Measurements from ENCODE around the gene SLC25A39. TPM values are rescaled to one million over a fixed set of nuclear protein-coding genes. Genes with fewer than 3 reads are reported as not detected.
A peak's percentile ranks its signal among the peaks of the same experiment; 100 is the strongest.

Gene SLC25A39
- total and polyA plus RNA-seq, 2 of the 13 experiments (the other 11 are each of a cell fraction or from before 2014, with no cell fraction given), result 144 to 151 TPM

DNA sequence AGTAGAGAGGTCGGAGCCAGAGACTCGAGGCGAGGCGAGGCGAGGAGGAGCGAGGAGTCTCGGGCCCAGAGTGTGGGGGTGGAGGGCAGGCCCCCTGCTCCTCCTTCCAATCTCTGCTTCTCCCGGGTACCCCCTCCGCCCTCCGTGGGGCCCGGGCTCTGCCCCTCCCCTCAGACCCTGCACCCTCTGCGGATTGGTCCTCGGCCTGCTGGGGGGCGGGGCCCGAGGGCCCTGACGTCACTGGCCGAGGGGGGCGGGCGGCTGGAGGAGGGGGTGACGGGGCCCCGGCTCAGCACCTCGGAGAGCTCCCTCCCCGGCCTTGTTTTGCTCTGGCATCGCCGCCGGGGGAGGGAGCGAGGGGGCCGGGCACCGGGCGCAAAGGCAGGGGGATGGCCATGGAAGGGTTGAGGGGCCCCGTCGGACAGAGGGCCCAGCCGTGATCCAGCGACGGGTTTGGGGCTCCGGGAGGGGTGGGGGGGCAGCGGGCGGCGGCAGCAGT is 16.3 kb downstream of the SLC25A39 start, which contains the start of gene RUNDC3A (continued):
- TF ChIP-seq ARNT2 (CRISPR knock-in tag; IDR thresholded peaks at IDR 0.05; ENCODE audit: low read depth), result no peak; the same call in 1 of the 2 replicates
- TF ChIP-seq CEBPG (CRISPR knock-in tag; IDR thresholded peaks at IDR 0.05), result 0 out of 2 replicates have a peak, but pooled peaks have one; percentile 5
- 0 out of 2 replicates have a peak, but pooled peaks have one; percentile 37 for TF ChIP-seq ZNF567 (CRISPR knock-in tag; IDR thresholded peaks at IDR 0.05; ENCODE audit: borderline replicate concordance)
- peak; percentile 73 for TF ChIP-seq FOSL2 (CRISPR knock-in tag; IDR thresholded peaks at IDR 0.05)
- no peak for TF ChIP-seq PHF8 (CRISPR knock-in tag; IDR thresholded peaks at IDR 0.05)
- no peak for TF ChIP-seq RORA (CRISPR knock-in tag; IDR thresholded peaks at IDR 0.05)
- TF ChIP-seq JDP2 (CRISPR knock-in tag; IDR thresholded peaks at IDR 0.05; ENCODE audit: borderline replicate concordance), result peak; percentile 47; the same call in 1 of the 2 replicates
- no peak for TF ChIP-seq KMT2A (CRISPR knock-in tag; IDR thresholded peaks at IDR 0.05)
- no peak for TF ChIP-seq ARID2 (CRISPR knock-in tag; IDR thresholded peaks at IDR 0.05; ENCODE audit: borderline replicate concordance)
- no peak for TF ChIP-seq ATM (IDR thresholded peaks at IDR 0.05; ENCODE audit: borderline replicate concordance)
- TF ChIP-seq ZNF253 (CRISPR knock-in tag; IDR thresholded peaks at IDR 0.05; ENCODE audit: borderline replicate concordance), result peak; percentile 38; the same call in 1 of the 2 replicates
- TF ChIP-seq, protein P1, sequence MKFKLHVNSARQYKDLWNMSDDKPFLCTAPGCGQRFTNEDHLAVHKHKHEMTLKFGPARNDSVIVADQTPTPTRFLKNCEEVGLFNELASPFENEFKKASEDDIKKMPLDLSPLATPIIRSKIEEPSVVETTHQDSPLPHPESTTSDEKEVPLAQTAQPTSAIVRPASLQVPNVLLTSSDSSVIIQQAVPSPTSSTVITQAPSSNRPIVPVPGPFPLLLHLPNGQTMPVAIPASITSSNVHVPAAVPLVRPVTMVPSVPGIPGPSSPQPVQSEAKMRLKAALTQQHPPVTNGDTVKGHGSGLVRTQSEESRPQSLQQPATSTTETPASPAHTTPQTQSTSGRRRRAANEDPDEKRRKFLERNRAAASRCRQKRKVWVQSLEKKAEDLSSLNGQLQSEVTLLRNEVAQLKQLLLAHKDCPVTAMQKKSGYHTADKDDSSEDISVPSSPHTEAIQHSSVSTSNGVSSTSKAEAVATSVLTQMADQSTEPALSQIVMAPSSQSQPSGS (CRISPR knock-in tag; IDR thresholded peaks at IDR 0.05), result peak; percentile 79; the same call in 1 of the 2 replicates
- TF ChIP-seq SOX6 (IDR thresholded peaks at IDR 0.05), result no peak
- TF ChIP-seq SOX6 (CRISPR knock-in tag; IDR thresholded peaks at IDR 0.05), result 0 out of 2 replicates have a peak, but pooled peaks have one; percentile 26
- TF ChIP-seq, protein P2, sequence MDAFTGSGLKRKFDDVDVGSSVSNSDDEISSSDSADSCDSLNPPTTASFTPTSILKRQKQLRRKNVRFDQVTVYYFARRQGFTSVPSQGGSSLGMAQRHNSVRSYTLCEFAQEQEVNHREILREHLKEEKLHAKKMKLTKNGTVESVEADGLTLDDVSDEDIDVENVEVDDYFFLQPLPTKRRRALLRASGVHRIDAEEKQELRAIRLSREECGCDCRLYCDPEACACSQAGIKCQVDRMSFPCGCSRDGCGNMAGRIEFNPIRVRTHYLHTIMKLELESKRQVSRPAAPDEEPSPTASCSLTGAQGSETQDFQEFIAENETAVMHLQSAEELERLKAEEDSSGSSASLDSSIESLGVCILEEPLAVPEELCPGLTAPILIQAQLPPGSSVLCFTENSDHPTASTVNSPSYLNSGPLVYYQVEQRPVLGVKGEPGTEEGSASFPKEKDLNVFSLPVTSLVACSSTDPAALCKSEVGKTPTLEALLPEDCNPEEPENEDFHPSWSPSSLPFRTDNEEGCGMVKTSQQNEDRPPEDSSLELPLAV (CRISPR knock-in tag; conservative IDR thresholded peaks at IDR 0.05; ENCODE audit: low read depth), result no peak
- no peak for TF ChIP-seq ZNF34 (CRISPR knock-in tag; IDR thresholded peaks at IDR 0.05; ENCODE audit: borderline replicate concordance)
- TF ChIP-seq, protein P3, sequence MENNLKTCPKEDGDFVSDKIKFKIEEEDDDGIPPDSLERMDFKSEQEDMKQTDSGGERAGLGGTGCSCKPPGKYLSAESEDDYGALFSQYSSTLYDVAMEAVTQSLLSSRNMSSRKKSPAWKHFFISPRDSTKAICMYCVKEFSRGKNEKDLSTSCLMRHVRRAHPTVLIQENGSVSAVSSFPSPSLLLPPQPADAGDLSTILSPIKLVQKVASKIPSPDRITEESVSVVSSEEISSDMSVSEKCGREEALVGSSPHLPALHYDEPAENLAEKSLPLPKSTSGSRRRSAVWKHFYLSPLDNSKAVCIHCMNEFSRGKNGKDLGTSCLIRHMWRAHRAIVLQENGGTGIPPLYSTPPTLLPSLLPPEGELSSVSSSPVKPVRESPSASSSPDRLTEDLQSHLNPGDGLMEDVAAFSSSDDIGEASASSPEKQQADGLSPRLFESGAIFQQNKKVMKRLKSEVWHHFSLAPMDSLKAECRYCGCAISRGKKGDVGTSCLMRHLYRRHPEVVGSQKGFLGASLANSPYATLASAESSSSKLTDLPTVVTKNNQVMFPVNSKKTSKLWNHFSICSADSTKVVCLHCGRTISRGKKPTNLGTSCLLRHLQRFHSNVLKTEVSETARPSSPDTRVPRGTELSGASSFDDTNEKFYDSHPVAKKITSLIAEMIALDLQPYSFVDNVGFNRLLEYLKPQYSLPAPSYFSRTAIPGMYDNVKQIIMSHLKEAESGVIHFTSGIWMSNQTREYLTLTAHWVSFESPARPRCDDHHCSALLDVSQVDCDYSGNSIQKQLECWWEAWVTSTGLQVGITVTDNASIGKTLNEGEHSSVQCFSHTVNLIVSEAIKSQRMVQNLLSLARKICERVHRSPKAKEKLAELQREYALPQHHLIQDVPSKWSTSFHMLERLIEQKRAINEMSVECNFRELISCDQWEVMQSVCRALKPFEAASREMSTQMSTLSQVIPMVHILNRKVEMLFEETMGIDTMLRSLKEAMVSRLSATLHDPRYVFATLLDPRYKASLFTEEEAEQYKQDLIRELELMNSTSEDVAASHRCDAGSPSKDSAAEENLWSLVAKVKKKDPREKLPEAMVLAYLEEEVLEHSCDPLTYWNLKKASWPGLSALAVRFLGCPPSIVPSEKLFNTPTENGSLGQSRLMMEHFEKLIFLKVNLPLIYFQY (CRISPR knock-in tag; IDR thresholded peaks at IDR 0.05; ENCODE audit: borderline replicate concordance), result peak; percentile 75; the same call in 1 of the 2 replicates
- peak; percentile 72; the same call in 1 of the 2 replicates for TF ChIP-seq ATF1 (CRISPR knock-in tag; IDR thresholded peaks at IDR 0.05)
- TF ChIP-seq, protein P4, sequence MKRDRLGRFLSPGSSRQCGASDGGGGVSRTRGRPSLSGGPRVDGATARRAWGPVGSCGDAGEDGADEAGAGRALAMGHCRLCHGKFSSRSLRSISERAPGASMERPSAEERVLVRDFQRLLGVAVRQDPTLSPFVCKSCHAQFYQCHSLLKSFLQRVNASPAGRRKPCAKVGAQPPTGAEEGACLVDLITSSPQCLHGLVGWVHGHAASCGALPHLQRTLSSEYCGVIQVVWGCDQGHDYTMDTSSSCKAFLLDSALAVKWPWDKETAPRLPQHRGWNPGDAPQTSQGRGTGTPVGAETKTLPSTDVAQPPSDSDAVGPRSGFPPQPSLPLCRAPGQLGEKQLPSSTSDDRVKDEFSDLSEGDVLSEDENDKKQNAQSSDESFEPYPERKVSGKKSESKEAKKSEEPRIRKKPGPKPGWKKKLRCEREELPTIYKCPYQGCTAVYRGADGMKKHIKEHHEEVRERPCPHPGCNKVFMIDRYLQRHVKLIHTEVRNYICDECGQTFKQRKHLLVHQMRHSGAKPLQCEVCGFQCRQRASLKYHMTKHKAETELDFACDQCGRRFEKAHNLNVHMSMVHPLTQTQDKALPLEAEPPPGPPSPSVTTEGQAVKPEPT (CRISPR knock-in tag; IDR thresholded peaks at IDR 0.05; ENCODE audit: low read depth), result 0 out of 2 replicates have a peak, but pooled peaks have one; percentile 37
- peak; percentile 90 for TF ChIP-seq HOXA9 (CRISPR knock-in tag; IDR thresholded peaks at IDR 0.05; ENCODE audit: borderline replicate concordance)
- TF ChIP-seq ZKSCAN5 (CRISPR knock-in tag; IDR thresholded peaks at IDR 0.05), result no peak
- TF ChIP-seq SNAI1 (CRISPR knock-in tag; IDR thresholded peaks at IDR 0.05; ENCODE audit: borderline replicate concordance), result 0 out of 2 replicates have a peak, but pooled peaks have one; percentile 44
